Measurements from ENCODE around the gene OR2H2.

The OR2H2 gene

GRCh38 chr6:29593199-29593855 is 8.4 kb downstream of the OR2H2 start:
- DNase-seq, result no peak

GRCh38 chr6:29596381-29596900 is 11.5 kb downstream of the OR2H2 start:
- DNase-seq, result no peak

- DNase-seq, result no peak
Measured at GRCh38 chr6:29597184-29597583, 12.3 kb downstream of the OR2H2 start.

- no peak for DNase-seq
Measured at GRCh38 chr6:29598172-29598747, 13.3 kb downstream of the OR2H2 start.

GRCh38 chr6:29602564-29603361 is 17.8 kb downstream of the OR2H2 start:
- peak; percentile 12 for DNase-seq

- no peak for DNase-seq
Measured at GRCh38 chr6:29603456-29603855, 18.5 kb downstream of the OR2H2 start.

GRCh38 chr6:29603930-29604329 is 19.0 kb downstream of the OR2H2 start:
- no peak for DNase-seq

- no peak for DNase-seq
Measured at GRCh38 chr6:29608131-29608530, 23.2 kb downstream of the OR2H2 start.

GRCh38 chr6:29610540-29610939 is 25.6 kb downstream of the OR2H2 start:
- no peak for DNase-seq

GRCh38 chr6:29611426-29611825 is 26.5 kb downstream of the OR2H2 start:
- DNase-seq, result no peak

GRCh38 chr6:29617782-29618554 is 33.0 kb downstream of the OR2H2 start:
- DNase-seq, result peak; percentile 18

GRCh38 chr6:29619578-29620160 is 34.7 kb downstream of the OR2H2 start:
- DNase-seq, result no peak

GRCh38 chr6:29620630-29621029 is 35.7 kb downstream of the OR2H2 start:
- no peak for DNase-seq

- DNase-seq, result no peak
Measured at GRCh38 chr6:29624520-29624961, 39.6 kb downstream of the OR2H2 start.

GRCh38 chr6:29625337-29625930 is 40.5 kb downstream of the OR2H2 start:
- DNase-seq, result no peak

GRCh38 chr6:29626948-29627754 is 42.2 kb downstream of the OR2H2 start:
- DNase-seq, result no peak

- no peak for DNase-seq
Measured at GRCh38 chr6:29627755-29628418, 43.0 kb downstream of the OR2H2 start.

GRCh38 chr6:29628419-29629281 is 43.7 kb downstream of the OR2H2 start:
- DNase-seq, result peak; percentile 51

GRCh38 chr6:29629571-29629970 is 44.6 kb downstream of the OR2H2 start:
- no peak for DNase-seq

GRCh38 chr6:29630315-29630714 is 45.4 kb downstream of the OR2H2 start:
- DNase-seq, result no peak
